Hematopoietic multipotent progenitor cell treated with erythropoietin and hydrocortisone succinate and interleukin-3 and kit ligand, for 17 days (in vitro differentiated cells): Measurements from ENCODE around the gene FTH1.

Experiments used
- DNase-seq: peaks from one replicate; pipeline ENCODE4 v3.0.0-alpha.2; 2015; ENCODE audit warnings: low spot score

The FTH1 gene

GRCh38 chr11:61914471-61915171 is 52.8 kb downstream of the FTH1 start:
- no peak for DNase-seq
